ENCODE results near the gene HIP1. TPM values are rescaled to one million over a fixed set of nuclear protein-coding genes. Genes with fewer than 3 reads are reported as not detected.

HIP1 gene
- total and polyA plus RNA-seq, 2 of the 4 experiments (the other 2 are of a cell fraction): 6.8 to 10.0 TPM

DNA sequence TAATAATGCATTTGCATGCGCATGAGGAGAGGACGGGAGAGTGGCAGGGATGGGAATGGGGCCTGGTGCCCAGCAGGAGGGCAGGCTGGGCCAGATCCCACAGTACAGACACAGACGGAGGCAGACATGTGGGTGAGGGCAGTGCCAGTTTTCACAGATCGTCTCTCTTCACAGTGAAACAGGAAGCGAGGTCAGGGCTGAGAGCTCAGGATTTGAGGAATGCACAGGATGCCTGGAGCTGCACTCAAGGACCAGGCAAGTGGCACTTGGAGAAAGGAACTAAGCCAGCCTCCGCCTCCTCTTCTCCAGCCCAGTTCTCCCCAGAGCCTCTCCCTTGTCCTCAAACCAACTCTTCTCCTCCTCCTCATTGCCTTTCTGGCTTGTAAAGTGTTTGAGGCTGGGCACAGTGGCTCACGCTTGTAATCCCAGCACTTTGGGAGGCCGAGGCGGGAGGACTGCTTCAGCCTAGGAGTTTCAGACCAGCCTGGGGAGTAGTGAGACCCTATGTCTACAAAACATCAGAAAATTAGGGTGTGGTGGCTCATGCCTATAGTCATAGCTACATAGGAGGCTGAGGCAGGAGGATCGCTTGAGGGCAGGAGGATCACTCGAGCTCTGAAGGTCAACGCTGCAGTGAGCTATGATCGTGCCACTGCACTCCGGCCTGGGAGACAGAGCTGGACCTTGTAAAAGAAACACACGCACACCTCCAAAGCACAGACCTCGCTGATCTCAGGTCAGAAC lies 115.2 kb downstream of the HIP1 start:
- BruUV-seq (replicated peaks): no TSS peak
- TF ChIP-seq MAZ (IDR thresholded peaks at IDR 0.05; ENCODE audit: borderline replicate concordance, low read depth, low read length): no peak
- no peak for TF ChIP-seq RFX5 (IDR thresholded peaks at IDR 0.05; ENCODE audit: low read depth, low read length)
- TF ChIP-seq RCOR1 (IDR thresholded peaks at IDR 0.05; ENCODE audit: insufficient replicate concordance, low read length): no peak
- no peak for TF ChIP-seq CTCF (conservative IDR thresholded peaks at IDR 0.05; ENCODE audit: low read depth, low read length)
- TF ChIP-seq MXI1 (IDR thresholded peaks at IDR 0.05; ENCODE audit: borderline replicate concordance, low read depth, low read length): no peak
- TF ChIP-seq ELK1 (IDR thresholded peaks at IDR 0.05; ENCODE audit: borderline replicate concordance, low read depth, low read length): no peak
- no peak for TF ChIP-seq FOS (IDR thresholded peaks at IDR 0.05; ENCODE audit: low read depth, low read length)
- TF ChIP-seq CEBPB (IDR thresholded peaks at IDR 0.05; ENCODE audit: low read depth, low read length): no peak
- TF ChIP-seq RAD21 (IDR thresholded peaks at IDR 0.05; ENCODE audit: low read length): no peak
- no peak for TF ChIP-seq CHD1 (IDR thresholded peaks at IDR 0.05; ENCODE audit: low read depth, low read length)
- TF ChIP-seq SMC3 (IDR thresholded peaks at IDR 0.05; ENCODE audit: low read depth, low read length): no peak
- no peak for TF ChIP-seq BHLHE40 (IDR thresholded peaks at IDR 0.05; ENCODE audit: low read depth, low read length)
- TF ChIP-seq POLR2A (IDR thresholded peaks at IDR 0.05; ENCODE audit: low read depth, low read length): no peak
- no peak for TF ChIP-seq MAFK (IDR thresholded peaks at IDR 0.05; ENCODE audit: low read depth, low read length)

More for the DNA sequence above, 115.2 kb downstream of the HIP1 start:
- Histone ChIP-seq H3K23ac (ENCODE audit: low read depth, low read length) (peak overlapping the region; percentile 40; the same call in 1 of the 2 replicates), H2BK15ac (ENCODE audit: low read depth, low read length) (peak overlapping the region; percentile 50; the same call in 2 of the 3 replicates), H3K9me1 (ENCODE audit: insufficient read depth, low read length) (peaks cover 6% of the 10 kb centered on the region; the same call in 1 of the 2 replicates), H3K79me1 (ENCODE audit: low read depth in 1 of 2, low read length in 2 of 2) (peaks cover 3 to 20% of the 10 kb centered on the region in 2 experiments; a peak in 2 of 4 replicates), H3K56ac (ENCODE audit: extremely low read depth, insufficient read depth, low read length) (no peak overlapping the region), H3K4me3 (ENCODE audit: insufficient read depth, low read depth, low read length) (no peak overlapping the region), H4K5ac (ENCODE audit: low read depth, low read length) (peak overlapping the region; percentile 56; the same call in 1 of the 2 replicates), H3K27ac (ENCODE audit: insufficient read depth, low read length) (peak overlapping the region; percentile 27; the same call in 1 of the 2 replicates), H2BK5ac (ENCODE audit: low read depth, low read length, poor library complexity, severe bottlenecking) (peak overlapping the region; percentile 42), H3K9me3 (ENCODE audit: control insufficient read depth, insufficient read depth, low read length) (peaks cover 9% of the 10 kb centered on the region), H2AFZ (replicated peaks; ENCODE audit: low read length, poor library complexity) (peak overlapping the region; percentile 69), H3K27me3 (ENCODE audit: control insufficient read depth, insufficient read depth, low read length) (no peaks in the 10 kb centered on the region), H2BK120ac (ENCODE audit: low read depth, low read length) (peak overlapping the region; percentile 83), H3K4ac (ENCODE audit: low read depth, low read length) (peak overlapping the region; percentile 91), H3K36me3 (ENCODE audit: control insufficient read depth, insufficient read depth, low read length) (peaks cover 2% of the 10 kb centered on the region; the same call in 1 of the 2 replicates), H2AK5ac (ENCODE audit: low read depth, low read length) (peak overlapping the region; percentile 95), H3K18ac (ENCODE audit: low read depth, low read length) (peak overlapping the region; percentile 26; the same call in 1 of the 2 replicates), H4K8ac (ENCODE audit: low read depth in 2 of 2, low read length in 2 of 2) (peak overlapping the region; percentile 71 to 94; a peak in 3 of 4 replicates), H3K4me2 (ENCODE audit: low read depth, low read length) (no peak overlapping the region), H4K91ac (ENCODE audit: insufficient read depth, low read depth, low read length) (peak overlapping the region; percentile 87), H3K14ac (replicated peaks; ENCODE audit: low read depth, low read length) (peak overlapping the region; percentile 91), H3K9ac (ENCODE audit: low read depth, low read length) (peak overlapping the region; percentile 20; the same call in 1 of the 2 replicates), H2AK9ac (replicated peaks; ENCODE audit: low read depth, low read length, poor library complexity) (no peak overlapping the region), H4K20me1 (ENCODE audit: insufficient read depth, low read length) (no peaks in the 10 kb centered on the region), H2BK20ac (ENCODE audit: low read depth, low read length) (peak overlapping the region; percentile 2), H3K4me1 (ENCODE audit: control insufficient read depth, insufficient read depth, low read length) (peaks cover 5% of the 10 kb centered on the region; the same call in 1 of the 2 replicates)
- CTCF ChIA-PET: no interaction called here
- DNase-seq (peak; percentile 11), ATAC-seq (ENCODE audit: low read depth) (peak; percentile 57; the same call in 1 of the 2 replicates)
- intact Hi-C loops (cut with micrococcal nuclease): no loop called here
- POLR2A ChIA-PET (ENCODE audit: unreplicated experiment): no interaction called here
- 96% methylated on average over 9 of the region's 16 CpGs; no CpG with 5 or more reads in 1 of the 2 experiments for WGBS, 2 experiments (ENCODE audit: extremely low coverage in 2 of 2, insufficient read length in 1 of 2)
- dilution Hi-C loops (cut with HindIII; ENCODE audit: low sequenced_read_pairs, unreplicated experiment): no loop called here
- in situ Hi-C loops (cut with MboI; ENCODE audit: low sequenced_read_pairs): no loop called here
